H9 (cell line): ENCODE data around the gene BHLHA15. TPM values are rescaled to one million over a fixed set of nuclear protein-coding genes. Genes with fewer than 3 reads are reported as not detected.

Experiments
- DNase-seq: peaks from one replicate; pipeline ENCODE4 v3.0.0-alpha.2; 2017
- H2AFZ ChIP-seq: one replicate; pipeline ENCODE4 v1.6.1; 2013; ENCODE audit warnings: mild to moderate bottlenecking, low read length, control low read depth, moderate library complexity
- H2AK5ac ChIP-seq: 2 replicates; pipeline ENCODE4 v1.6.1; 2013; ENCODE audit warnings: low read length, control low read depth, mixed read lengths; ENCODE audit not compliant: insufficient read length
- H2BK120ac ChIP-seq: one replicate; pipeline ENCODE4 v1.6.1; 2013; ENCODE audit warnings: low read depth, mild to moderate bottlenecking, low read length, control low read depth, inconsistent platforms; ENCODE audit not compliant: poor library complexity, severe bottlenecking
- H2BK12ac ChIP-seq: 2 replicates; pipeline ENCODE4 v1.6.1; 2013; ENCODE audit warnings: low read length, control low read depth, mixed read lengths, low read depth; ENCODE audit not compliant: insufficient read length
- H2BK15ac ChIP-seq: 2 replicates; pipeline ENCODE4 v1.6.1; 2013; ENCODE audit warnings: low read depth, low read length, control low read depth
- H2BK20ac ChIP-seq: one replicate; pipeline ENCODE4 v1.6.1; 2013; ENCODE audit warnings: low read depth, mild to moderate bottlenecking, low read length, control low read depth, inconsistent platforms; ENCODE audit not compliant: poor library complexity, severe bottlenecking
- H2BK5ac ChIP-seq: 2 replicates; pipeline ENCODE4 v1.6.1; 2013; ENCODE audit warnings: low read length, control low read depth, mixed read lengths; ENCODE audit not compliant: insufficient read length
- H3K14ac ChIP-seq: 2 replicates; pipeline ENCODE4 v1.6.1; 2013; ENCODE audit warnings: low read length, control low read depth; ENCODE audit not compliant: insufficient read depth
- H3K18ac ChIP-seq: 2 replicates; pipeline ENCODE4 v1.6.1; 2013; ENCODE audit warnings: low read depth, mild to moderate bottlenecking, mixed read lengths, low read length, control low read depth; ENCODE audit not compliant: insufficient read length
- H3K23ac ChIP-seq: 2 replicates; pipeline ENCODE4 v1.6.1; 2013; ENCODE audit warnings: low read length, control low read depth, mixed read lengths, low read depth; ENCODE audit not compliant: insufficient read length
- H3K23me2 ChIP-seq: 2 replicates; pipeline ENCODE4 v1.6.1; 2013; ENCODE audit warnings: low read depth, mild to moderate bottlenecking, mixed read lengths, low read length, control low read depth; ENCODE audit not compliant: insufficient read length, poor library complexity, severe bottlenecking
- H3K27ac ChIP-seq: 2 replicates; pipeline ENCODE4 v1.5.1; 2013; ENCODE audit warnings: low read length, control low read depth, mixed read lengths, low read depth; ENCODE audit not compliant: insufficient read length
- H3K27me3 ChIP-seq: 2 replicates; pipeline ENCODE4 v1.6.1; 2013; ENCODE audit warnings: low read length, control low read depth, inconsistent platforms; ENCODE audit not compliant: insufficient read depth
- H3K4ac ChIP-seq: 2 replicates; pipeline ENCODE4 v1.6.1; 2013; ENCODE audit warnings: low read depth, mild to moderate bottlenecking, control low read depth, inconsistent platforms, low read length, moderate library complexity
- H3K4me1 ChIP-seq: 2 replicates; pipeline ENCODE4 v1.6.1; 2013; ENCODE audit warnings: low read length, control low read depth, inconsistent platforms; ENCODE audit not compliant: insufficient read depth
- H3K4me2 ChIP-seq: 2 replicates; pipeline ENCODE4 v1.6.1; 2013; ENCODE audit warnings: low read length, control low read depth, mixed read lengths; ENCODE audit not compliant: insufficient read length, insufficient read depth
- H3K56ac ChIP-seq: 2 replicates; pipeline ENCODE4 v1.6.1; 2013; ENCODE audit warnings: low read depth, mild to moderate bottlenecking, mixed read lengths, low read length, control low read depth; ENCODE audit not compliant: insufficient read length
- H3K79me1 ChIP-seq: 2 replicates; pipeline ENCODE4 v1.6.1; 2013; ENCODE audit warnings: low read depth, mild to moderate bottlenecking, moderate library complexity, low read length, control low read depth, inconsistent platforms; ENCODE audit not compliant: insufficient read depth, poor library complexity, severe bottlenecking
- H3K79me2 ChIP-seq: 2 replicates; pipeline ENCODE4 v1.6.1; 2013; ENCODE audit warnings: low read length, control low read depth, inconsistent platforms; ENCODE audit not compliant: insufficient read depth
- H3K9ac ChIP-seq: 2 replicates; pipeline ENCODE4 v1.6.1; 2013; ENCODE audit warnings: low read length, control low read depth, mixed read lengths; ENCODE audit not compliant: insufficient read length; ENCODE audit errors: extremely low read depth
- H3K9me3 ChIP-seq: one replicate; pipeline ENCODE4 v1.6.1; 2013; ENCODE audit warnings: low read depth, low read length, inconsistent platforms; ENCODE audit not compliant: control insufficient read depth
- H3T11ph ChIP-seq: one replicate; pipeline ENCODE4 v1.6.1; 2013; ENCODE audit warnings: mild to moderate bottlenecking, low read length, control low read depth, inconsistent platforms
- H4K20me1 ChIP-seq: one replicate; pipeline ENCODE4 v1.6.1; 2013; ENCODE audit not compliant: control insufficient read depth, insufficient read length, insufficient read depth
- H4K5ac ChIP-seq: 2 replicates; pipeline ENCODE4 v1.6.1; 2013; ENCODE audit warnings: low read depth, mild to moderate bottlenecking, mixed read lengths, low read length, control low read depth; ENCODE audit not compliant: insufficient read length
- H4K8ac ChIP-seq: replicated peaks from 2 replicates; pipeline ENCODE4 v1.6.1; 2013; ENCODE audit warnings: low read length, control low read depth, mixed read lengths, low read depth; ENCODE audit not compliant: insufficient read length
- H4K91ac ChIP-seq: 2 replicates; pipeline ENCODE4 v1.6.1; 2013; ENCODE audit warnings: low read depth, mild to moderate bottlenecking, moderate library complexity, mixed read lengths, low read length, control low read depth; ENCODE audit not compliant: insufficient read length
- H3K27ac Mint-ChIP-seq, 3 experiments: 2 replicates in 2 of 3; 3 replicates in 1 of 3; pipeline ENCODE4 v1.8.0; 2020 to 2021; ENCODE audit warnings: mixed read lengths in 3 of 3, mild to moderate bottlenecking in 1 of 3, moderate library complexity in 1 of 3
- H3K27me3 Mint-ChIP-seq: 2 replicates; pipeline ENCODE4 v1.8.0; 2021; ENCODE audit warnings: low read depth, mild to moderate bottlenecking, moderate library complexity, mixed read lengths
- H3K36me3 Mint-ChIP-seq, 3 experiments: 2 replicates in 2 of 3; 3 replicates in 1 of 3; pipeline ENCODE4 v1.8.0; 2020 to 2021; ENCODE audit warnings: low read depth in 3 of 3, mixed read lengths in 3 of 3; ENCODE audit not compliant: insufficient read depth in 1 of 3
- H3K4me1 Mint-ChIP-seq, 2 experiments: 2 replicates each; pipeline ENCODE4 v1.8.0; 2020; ENCODE audit warnings: mixed read lengths in 2 of 2
- H3K4me3 Mint-ChIP-seq, 2 experiments: 2 replicates in 1 of 2; 3 replicates in 1 of 2; pipeline ENCODE4 v1.8.0; 2020 to 2021; ENCODE audit warnings: mild to moderate bottlenecking in 2 of 2, mixed read lengths in 2 of 2, moderate library complexity in 1 of 2
- H3K9me3 Mint-ChIP-seq, 2 experiments: 2 replicates in 1 of 2; 3 replicates in 1 of 2; pipeline ENCODE4 v1.8.0; 2020; ENCODE audit warnings: mild to moderate bottlenecking in 2 of 2, mixed read lengths in 2 of 2, moderate library complexity in 1 of 2
- CTCF ChIP-seq: fragments of 200-600 bp; sonication (generic); conservative IDR thresholded peaks from 3 replicates; pipeline ENCODE4 v1.8.0; 2021; ENCODE audit warnings: antibody characterized with exemption, mild to moderate bottlenecking
- WGBS: extraction: QIAGEN DNeasy Blood & Tissue Kit; methylation state at CpG from one replicate; pipeline ENCODE4 v1.1.7; 2013; ENCODE audit warnings: missing lambda C conversion rate, low lambda C conversion rate, mixed read lengths; ENCODE audit not compliant: insufficient read length; ENCODE audit errors: extremely low coverage; 5-methylcytosine and 5-hydroxymethylcytosine counted together
- total RNA-seq: library from RNA; stranded (reverse); gene quantifications from 2 replicates; pipeline ENCODE4 v1.2.1, GENCODE V29; 2021

The BHLHA15 gene
- total RNA-seq, 1 experiment from 2014 or later = 1.4 TPM

DNA sequence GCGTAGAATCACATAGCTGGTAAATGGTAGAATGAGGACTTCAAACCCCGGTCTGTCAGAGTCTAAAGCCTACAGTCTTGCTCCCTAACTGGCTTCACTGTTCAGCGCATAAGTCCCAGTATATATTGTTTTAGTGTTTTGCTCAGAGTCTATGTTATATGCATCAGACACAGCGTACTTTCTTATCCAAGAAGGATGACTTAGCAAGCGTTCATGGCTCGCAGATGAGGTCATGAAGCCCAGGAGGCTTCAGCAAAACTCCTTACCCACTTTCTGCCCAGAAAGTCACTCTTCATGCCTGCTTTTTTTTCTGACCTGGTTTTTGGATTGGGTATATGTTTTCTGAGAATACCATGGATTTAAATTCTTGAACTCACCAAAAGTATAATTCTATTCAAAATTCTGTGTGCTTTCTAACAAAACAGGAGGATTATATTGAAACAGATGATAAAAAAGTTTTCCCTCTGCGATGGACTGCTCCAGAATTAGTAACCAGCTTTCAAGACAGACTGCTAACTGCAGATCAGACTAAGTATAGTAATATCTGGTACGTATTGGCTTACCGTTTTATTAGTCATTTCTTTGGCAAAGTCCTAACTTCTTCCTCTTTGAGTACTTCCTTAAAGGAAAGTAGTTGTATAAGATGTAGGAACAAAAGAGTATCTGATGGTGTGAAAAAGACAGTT, 24.6 kb upstream of the BHLHA15 start:
- DNase-seq = no peak
- Histone ChIP-seq H4K8ac (no peak overlapping the region), H3K14ac (no peak overlapping the region), H3K23ac (no peak overlapping the region), H2BK12ac (no peak overlapping the region), H3K4me2 (no peak overlapping the region), H3T11ph (no peak overlapping the region), H3K4ac (no peak overlapping the region), H3K79me1 (no peaks in the 10 kb centered on the region), H2BK120ac (no peak overlapping the region), H3K23me2 (no peaks in the 10 kb centered on the region), H3K27me3 (no peaks in the 10 kb centered on the region), H2BK15ac (no peak overlapping the region; the same call in 1 of the 2 replicates), H2AFZ (no peak overlapping the region), H2AK5ac (no peak overlapping the region), H4K91ac (no peak overlapping the region), H3K56ac (no peak overlapping the region), H4K5ac (no peak overlapping the region), H3K27ac (no peak overlapping the region), H2BK5ac (no peak overlapping the region), H4K20me1 (no peaks in the 10 kb centered on the region), H3K18ac (no peak overlapping the region), H3K9ac (no peak overlapping the region), H2BK20ac (no peak overlapping the region), H3K4me1 (peaks cover 2% of the 10 kb centered on the region; the same call in 1 of the 2 replicates), H3K79me2 (no peaks in the 10 kb centered on the region), H3K9me3 (no peaks in the 10 kb centered on the region)
- Mint-ChIP-seq H3K27me3 (no peaks in the 10 kb centered on the region), H3K27ac (0 out of 7 replicates have a peak overlapping the region, but pooled peaks of 1 of the 3 experiments have one; percentile 61), H3K36me3 (peaks cover 14 to 31% (median 23%) of the 10 kb centered on the region in 3 experiments; a peak in 6 of 7 replicates), H3K4me3 (no peak overlapping the region), H3K9me3 (no peaks in the 10 kb centered on the region; a peak in 2 of 5 replicates), H3K4me1 (peaks cover 15 to 19% of the 10 kb centered on the region in 2 experiments)
- TF ChIP-seq CTCF = no peak
- no CpG with 5 or more reads among the region's 9 CpGs for WGBS
